ENCODE data around the gene CDT1. TPM values are rescaled to one million over a fixed set of nuclear protein-coding genes. Genes with fewer than 3 reads are reported as not detected.

Gene CDT1
- total RNA-seq, 1 donor from 2014 or later = 79.6 TPM

DNA sequence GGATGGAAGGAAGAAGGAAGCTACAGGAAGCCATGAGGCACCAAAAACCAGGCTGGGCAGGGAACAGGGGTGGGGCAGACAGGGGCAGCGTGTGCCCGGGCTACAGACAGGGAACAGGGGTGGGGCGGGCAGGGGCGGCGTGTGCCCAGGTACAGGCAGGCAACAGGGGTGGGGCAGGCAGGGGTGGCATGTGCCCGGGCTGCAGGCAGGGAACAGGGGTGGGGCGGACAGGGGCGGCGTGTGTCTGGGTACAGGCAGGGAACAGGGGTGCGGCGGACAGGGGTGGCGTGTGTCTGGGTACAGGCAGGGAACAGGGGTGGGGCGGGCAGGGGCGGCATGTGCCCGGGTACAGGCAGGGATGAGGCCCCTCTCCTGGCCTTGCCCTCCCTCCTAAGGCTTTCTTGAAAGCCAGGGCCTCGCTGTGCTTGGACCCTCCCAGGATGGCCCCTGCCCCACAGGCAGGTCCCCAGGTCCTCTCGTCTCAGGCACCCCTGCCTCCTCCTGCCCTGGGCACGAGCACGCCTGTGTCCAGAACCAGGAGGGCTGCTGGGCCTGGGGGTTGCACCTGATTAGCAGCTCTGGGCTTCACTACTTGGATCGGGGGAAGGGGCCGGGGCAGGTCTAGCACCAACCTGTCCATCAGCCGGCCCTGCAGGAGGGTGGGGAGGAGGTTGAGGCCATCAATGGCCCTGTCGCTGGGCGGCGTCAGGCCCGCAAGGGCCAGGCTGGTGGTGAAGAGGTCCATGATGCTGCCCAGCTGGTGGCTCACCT lies 22.7 kb downstream of the CDT1 start:
- Mint-ChIP-seq H3K4me1 (no peaks in the 10 kb centered on the region), H3K36me3 (ENCODE audit: low read depth) (no peaks in the 10 kb centered on the region), H3K27me3 (ENCODE audit: low read depth) (no peaks in the 10 kb centered on the region), H3K9me3 (no peaks in the 10 kb centered on the region), H3K27ac (ENCODE audit: unreplicated experiment) (no peak overlapping the region), H3K4me3 (no peak overlapping the region)
- no peak for DNase-seq (ENCODE audit: low read depth, low spot score)
- TF ChIP-seq CTCF (conservative IDR thresholded peaks at IDR 0.05) = no peak

- TF ChIP-seq CTCF (conservative IDR thresholded peaks at IDR 0.05) = no peak
- no peaks in the 10 kb centered on the region for H3K4me1 Mint-ChIP-seq
- H3K4me3 Mint-ChIP-seq = no peak overlapping the region
- no peak for DNase-seq (ENCODE audit: low read depth, low spot score)
- H3K27ac Mint-ChIP-seq (ENCODE audit: unreplicated experiment) = no peak overlapping the region
- H3K9me3 Mint-ChIP-seq = no peaks in the 10 kb centered on the region
- H3K36me3 Mint-ChIP-seq (ENCODE audit: low read depth) = no peaks in the 10 kb centered on the region
- no peaks in the 10 kb centered on the region for H3K27me3 Mint-ChIP-seq (ENCODE audit: low read depth)
Observed at GRCh38 chr16:88827727-88828126, 24.1 kb downstream of the CDT1 start.

GRCh38 chr16:88828711-88829110 lies 25.1 kb downstream of the CDT1 start:
- H3K4me3 Mint-ChIP-seq = no peak overlapping the region
- H3K36me3 Mint-ChIP-seq (ENCODE audit: low read depth) = no peaks in the 10 kb centered on the region
- no peak overlapping the region for H3K27ac Mint-ChIP-seq (ENCODE audit: unreplicated experiment)
- H3K4me1 Mint-ChIP-seq = no peaks in the 10 kb centered on the region
- no peak for TF ChIP-seq CTCF (conservative IDR thresholded peaks at IDR 0.05)
- no peak for DNase-seq (ENCODE audit: low read depth, low spot score)
- H3K9me3 Mint-ChIP-seq = no peaks in the 10 kb centered on the region
- H3K27me3 Mint-ChIP-seq (ENCODE audit: low read depth) = no peaks in the 10 kb centered on the region

DNA sequence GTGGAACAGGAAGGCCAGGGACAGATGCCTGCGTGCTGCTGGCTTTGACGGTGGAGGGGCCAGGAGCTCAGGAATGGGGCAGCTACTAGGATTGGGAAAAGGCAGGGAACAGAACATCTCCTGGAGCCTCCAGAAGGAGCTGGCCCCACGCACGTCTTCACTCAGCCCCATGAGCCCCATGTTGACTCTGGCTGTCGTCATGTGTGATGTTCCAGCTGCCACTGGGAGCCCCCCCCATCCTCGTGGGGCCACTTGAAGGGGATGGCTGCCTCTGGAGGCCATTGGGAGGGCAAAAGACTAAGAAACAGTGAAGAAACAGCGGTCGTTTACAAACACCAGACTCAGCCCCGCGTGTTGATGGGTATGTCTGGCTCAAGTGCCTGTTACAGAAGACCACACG lies 26.7 kb downstream of the CDT1 start:
- TF ChIP-seq CTCF (conservative IDR thresholded peaks at IDR 0.05) = no peak
- Mint-ChIP-seq H3K27ac (ENCODE audit: unreplicated experiment) (no peak overlapping the region), H3K9me3 (no peaks in the 10 kb centered on the region), H3K4me3 (no peak overlapping the region), H3K36me3 (ENCODE audit: low read depth) (no peaks in the 10 kb centered on the region), H3K27me3 (ENCODE audit: low read depth) (no peaks in the 10 kb centered on the region), H3K4me1 (no peaks in the 10 kb centered on the region)
- no peak for DNase-seq (ENCODE audit: low read depth, low spot score)

GRCh38 chr16:88830783-88831182 lies 27.2 kb downstream of the CDT1 start:
- Mint-ChIP-seq H3K27ac (ENCODE audit: unreplicated experiment) (no peak overlapping the region), H3K4me3 (no peak overlapping the region), H3K9me3 (no peaks in the 10 kb centered on the region), H3K27me3 (ENCODE audit: low read depth) (no peaks in the 10 kb centered on the region), H3K36me3 (ENCODE audit: low read depth) (no peaks in the 10 kb centered on the region), H3K4me1 (no peaks in the 10 kb centered on the region)
- no peak for DNase-seq (ENCODE audit: low read depth, low spot score)
- TF ChIP-seq CTCF (conservative IDR thresholded peaks at IDR 0.05) = no peak

Measured in neural crest cell (in vitro differentiated cells).